ENCODE measurements around the gene FBXL19.

Gene FBXL19

GRCh38 chr16:30997725-30998711 is 74.6 kb downstream of the FBXL19 start:
- H3K9me3 ChIP-seq (ENCODE audit: control insufficient read depth, insufficient read depth, low read length), result no peaks in the 10 kb centered on the region
- H3K9ac ChIP-seq (ENCODE audit: low read depth, low read length), result peak overlapping the region; percentile 52
- no peaks in the 10 kb centered on the region for H3K36me3 ChIP-seq (ENCODE audit: insufficient read depth, low read length)
- H3K4me1 ChIP-seq (ENCODE audit: insufficient read depth, low read length), result peaks cover 18% of the 10 kb centered on the region; the same call in 1 of the 2 replicates
